SHP77 treated with DMSO at 0.1 percent for 48 hours (cell line): ENCODE results near the gene UNC13A.
"Not testable (repeated sequence)": the region's sequence is repeated elsewhere in the genome, so short reads cannot be mapped to it uniquely, and the experiment has no call there.

Experiments used
- DNase-seq: peaks from one replicate; lab custom pipeline; 2025; lab: John Stamatoyannopoulos, UW

Gene UNC13A

DNA sequence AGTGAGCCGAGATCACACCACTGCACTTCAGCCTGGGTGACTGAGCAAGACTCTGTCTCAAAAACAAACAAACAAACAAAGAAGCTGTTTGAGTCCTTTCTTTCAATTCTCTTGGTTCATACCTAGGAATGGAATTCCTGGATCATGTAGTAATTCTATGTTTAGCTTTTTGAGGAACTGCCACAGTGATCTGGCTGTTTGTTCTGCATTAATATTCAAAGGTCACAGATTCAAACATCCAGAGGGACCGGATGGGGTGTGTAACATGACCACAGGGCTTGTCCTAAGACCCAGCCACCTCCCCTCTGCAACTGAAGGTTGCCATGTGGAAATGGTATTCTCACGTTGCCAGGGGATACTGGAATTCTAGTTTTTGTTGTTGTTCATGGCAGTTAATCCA, 122.5 kb downstream of the UNC13A start:
- DNase-seq = no peak

- no peak for DNase-seq
Observed at GRCh38 chr19:17564781-17565180, 123.4 kb downstream of the UNC13A start.

DNA sequence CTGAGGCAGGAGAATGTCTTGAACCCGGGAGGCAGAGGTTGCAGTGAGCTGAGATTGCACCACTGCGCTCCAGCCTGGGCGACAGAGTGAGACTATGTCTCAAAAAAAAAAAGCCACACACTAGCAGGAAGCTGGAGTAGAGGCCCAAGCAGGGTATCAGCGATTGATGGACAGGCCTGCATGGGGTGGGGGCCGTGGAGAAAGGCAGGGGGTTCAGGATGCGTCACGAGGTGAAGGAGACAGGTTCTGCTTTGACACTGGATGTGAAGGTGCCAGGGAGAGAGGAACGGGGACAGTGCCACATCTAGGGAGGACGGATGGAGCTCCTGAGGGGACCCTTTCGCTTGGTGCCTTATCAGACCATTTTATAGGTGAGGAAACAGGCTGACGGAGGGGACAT, 125.6 kb downstream of the UNC13A start:
- no peak for DNase-seq

GRCh38 chr19:17562097-17562496, 126.1 kb downstream of the UNC13A start:
- DNase-seq = no peak

DNA sequence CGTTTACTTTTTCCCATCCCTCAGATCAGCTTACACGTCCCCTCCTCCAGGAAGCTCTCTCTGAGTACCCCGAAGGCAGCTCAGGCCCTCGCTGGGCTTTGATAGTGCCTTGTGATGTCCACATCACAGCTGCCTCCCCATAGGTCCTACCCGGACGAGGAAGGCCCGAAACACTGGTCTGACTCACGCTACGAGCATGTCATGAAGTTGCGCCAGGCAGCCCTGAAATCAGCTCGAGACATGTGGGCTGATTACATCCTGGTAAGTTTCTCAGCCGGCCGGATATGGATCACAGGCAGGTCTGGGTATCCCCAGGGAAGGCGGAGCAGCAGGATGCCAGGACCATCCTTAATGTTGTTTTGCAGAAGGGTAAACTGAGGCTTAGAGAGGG, 128.0 kb downstream of the UNC13A start:
- no peak for DNase-seq

- no peak for DNase-seq
Observed at GRCh38 chr19:17557466-17557865, 130.7 kb downstream of the UNC13A start.

- no peak for DNase-seq
Observed at GRCh38 chr19:17556995-17557394, 131.2 kb downstream of the UNC13A start.

DNA sequence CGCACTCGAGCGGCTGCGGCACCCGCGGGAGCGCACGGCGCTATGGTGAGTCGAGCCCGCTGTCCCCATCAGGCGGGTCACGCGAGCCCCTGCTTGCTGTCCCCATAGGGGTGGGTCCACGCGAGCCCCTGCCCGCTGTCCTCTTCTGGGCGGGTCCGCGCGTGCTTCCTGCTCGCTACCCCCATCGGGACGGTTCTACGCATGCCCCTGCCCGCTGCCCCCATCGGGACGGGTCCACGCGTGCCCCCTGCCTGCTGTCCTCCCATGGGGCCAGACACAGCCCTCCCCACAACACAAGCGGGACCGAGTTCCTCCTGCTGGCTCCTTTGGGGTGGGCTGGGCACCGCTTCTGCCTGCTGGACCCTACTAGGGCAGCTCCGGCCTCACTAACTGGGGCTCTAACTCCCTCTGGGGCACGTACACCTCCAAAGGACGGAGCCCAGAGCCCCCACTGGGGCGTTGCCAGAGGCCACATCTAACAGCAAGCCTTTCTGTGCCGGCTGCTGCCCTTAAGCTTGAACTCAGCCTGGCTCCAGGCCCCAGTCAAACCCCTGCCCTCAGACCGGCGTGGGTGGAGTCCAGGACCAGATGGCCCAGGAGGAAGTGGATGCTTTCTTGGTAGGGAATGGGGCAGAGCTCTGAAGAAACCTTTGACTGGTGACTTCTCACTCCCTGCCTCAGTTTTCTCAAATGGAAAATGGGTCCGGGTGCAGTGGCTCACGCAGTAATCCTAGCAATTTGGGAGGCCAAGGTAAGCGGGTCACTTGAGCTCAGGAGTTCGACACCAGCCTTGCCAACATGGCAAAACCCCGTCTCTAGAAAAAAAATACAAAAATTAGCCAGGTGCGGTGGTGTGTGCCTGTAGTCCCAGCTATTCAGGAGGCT, 132.0 kb downstream of the UNC13A start:
- DNase-seq = no peak

- peak; percentile 88 for DNase-seq
Observed at GRCh38 chr19:17555480-17555928, 132.7 kb downstream of the UNC13A start, which contains the start of gene COLGALT1. Gene COLGALT1, plus strand, starts transcription at chr19:17555649. Its CDS starts 65 bp downstream, at chr19:17555714.

GRCh38 chr19:17554968-17555479, 133.1 kb downstream of the UNC13A start:
- peak; percentile 42 for DNase-seq

DNA sequence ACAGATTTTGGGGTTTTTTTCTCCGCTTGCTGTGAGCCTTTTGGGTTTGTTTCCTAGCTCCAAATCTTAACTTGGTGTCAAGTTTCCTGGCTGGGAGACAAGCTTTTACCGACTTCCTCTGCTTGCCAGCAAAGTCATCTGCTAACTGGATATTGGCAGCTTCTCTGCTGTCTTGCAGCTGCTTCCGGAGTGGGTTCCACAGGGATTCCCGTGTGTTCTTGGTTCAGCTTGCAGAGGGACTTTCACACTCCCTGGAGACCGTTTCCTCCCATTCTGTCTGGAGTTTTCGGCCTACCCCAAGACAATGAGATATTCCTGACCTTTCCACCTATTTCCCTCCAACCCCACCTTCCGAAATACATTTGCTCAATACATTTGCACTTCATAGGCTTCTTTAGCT, 134.9 kb downstream of the UNC13A start:
- peak; percentile 14 for DNase-seq

DNA sequence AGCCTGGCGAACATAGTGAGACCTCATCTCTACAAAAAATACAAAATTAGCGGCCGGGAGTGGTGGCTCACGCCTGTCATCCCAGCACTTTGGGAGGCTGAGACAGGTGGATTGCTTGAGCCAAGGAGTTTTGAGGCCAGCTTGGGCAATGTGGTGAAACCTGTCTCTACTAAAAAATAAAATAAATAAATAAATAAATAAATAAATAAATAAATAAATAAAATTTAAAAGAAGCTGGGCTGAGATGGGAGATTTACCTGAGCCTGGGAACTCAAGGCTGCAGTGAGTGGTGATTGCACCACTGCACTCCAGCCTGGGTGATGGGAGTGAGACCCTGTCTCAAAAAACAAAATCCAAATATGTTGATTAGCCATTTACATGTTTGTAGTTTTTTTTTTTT, 135.4 kb downstream of the UNC13A start:
- DNase-seq = not testable (repeated sequence)
